GM18499 (cell line): ENCODE measurements around the gene TAP2.
"Not testable (repeated sequence)": the region's sequence is repeated elsewhere in the genome, so short reads cannot be mapped to it uniquely, and the experiment has no call there.

Experiments
- ATAC-seq: cut with Tn5 transposase; IDR thresholded peaks from one replicate; pipeline ENCODE4 v1.9.1; 2021; ENCODE audit warnings: moderate number of reproducible peaks; ENCODE audit not compliant: insufficient read depth, unreplicated experiment

Gene TAP2

DNA sequence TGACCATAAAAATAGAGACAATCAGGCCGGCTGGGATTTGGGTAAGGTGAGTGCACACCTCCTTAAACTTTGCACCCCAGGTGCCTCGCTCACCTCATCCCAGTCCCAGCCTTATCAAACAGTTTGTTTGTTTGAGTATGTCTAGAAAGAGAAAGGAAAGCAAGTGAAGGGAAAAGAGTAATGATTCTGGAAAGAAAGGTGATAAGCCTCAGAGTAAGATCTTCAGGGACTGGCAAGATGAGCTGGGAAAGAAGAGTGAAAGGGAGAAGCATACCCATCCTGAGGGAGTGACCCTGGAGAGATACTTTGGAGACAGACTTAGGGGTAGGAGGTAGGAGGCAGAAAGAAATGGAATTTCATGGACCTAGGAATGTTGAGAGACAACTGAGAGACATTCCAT is 1.7 kb downstream of the TAP2 start:
- no peak for ATAC-seq

DNA sequence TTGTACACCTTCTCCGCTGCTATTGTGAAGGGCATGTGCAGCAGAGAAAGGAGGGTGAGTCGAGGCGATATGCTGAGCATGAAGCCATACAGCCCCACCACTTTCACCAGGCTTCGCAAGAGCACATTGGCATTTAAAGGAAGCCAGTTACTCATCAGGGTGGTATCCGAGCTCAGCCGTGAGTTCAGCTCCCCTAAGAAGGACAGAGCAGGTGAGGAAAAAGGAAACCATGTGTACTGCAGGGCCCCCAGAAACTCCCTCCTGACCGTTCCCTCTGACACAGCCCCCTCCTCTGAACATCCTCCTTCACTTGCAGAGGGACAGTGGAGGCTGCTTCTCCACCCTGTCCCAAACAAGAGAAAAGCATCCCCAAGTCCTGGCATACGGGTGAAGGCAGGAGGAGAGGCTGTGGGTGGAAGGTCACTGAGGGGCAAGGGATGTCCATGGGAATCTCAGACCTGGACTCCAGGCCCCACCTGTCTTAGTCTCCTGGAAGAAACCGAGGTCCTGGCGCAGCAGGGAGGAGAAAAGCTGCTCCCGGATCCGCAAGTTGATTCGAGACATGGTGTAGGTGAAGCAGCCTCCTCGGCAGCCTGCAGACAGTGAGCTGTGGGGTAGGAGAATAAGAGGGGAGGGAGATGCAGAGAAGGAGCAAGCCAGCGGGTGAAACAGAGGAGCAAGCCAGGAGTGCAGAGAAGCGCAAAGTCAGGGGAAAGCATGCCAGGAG is 3.2 kb downstream of the TAP2 start:
- ATAC-seq: no peak

DNA sequence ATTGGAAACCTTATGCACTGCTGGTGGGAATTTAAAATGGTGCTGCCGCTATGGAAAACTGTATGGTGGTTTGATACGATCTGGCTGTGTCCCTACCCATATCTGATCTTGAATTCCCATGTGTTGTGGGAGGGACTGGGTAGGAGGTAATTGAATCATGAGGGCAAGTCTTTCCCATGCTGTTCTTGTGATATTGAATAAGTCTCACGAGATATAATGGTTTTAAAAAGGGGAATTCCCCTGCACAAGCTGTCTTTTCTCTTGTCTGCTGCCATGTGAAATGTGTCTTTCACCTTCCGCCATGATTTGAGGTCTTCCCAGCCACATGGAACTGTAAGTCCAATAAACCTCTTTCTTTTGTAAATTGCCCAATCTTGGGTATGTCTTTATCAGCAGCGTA is 4.9 kb downstream of the TAP2 start:
- ATAC-seq: no peak

DNA sequence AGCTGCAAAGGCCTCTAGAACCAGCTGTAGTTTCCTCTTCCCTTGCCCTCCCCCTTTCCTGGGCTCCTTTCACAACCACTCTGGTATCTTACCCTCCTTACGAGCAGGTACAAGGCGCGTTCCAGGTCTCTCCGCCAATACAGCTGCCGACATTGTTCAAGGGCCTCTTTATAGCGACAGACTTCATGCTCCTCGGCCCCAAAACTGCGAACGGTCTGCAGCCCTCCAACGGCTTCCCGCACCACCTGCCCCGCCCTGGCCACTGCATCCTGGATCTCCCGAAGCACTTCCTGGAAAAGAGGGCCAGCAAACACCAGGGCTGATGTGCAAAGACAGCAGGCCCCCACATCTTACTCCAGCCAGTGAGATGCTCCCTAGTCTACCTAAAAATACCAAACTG is 6.0 kb downstream of the TAP2 start:
- ATAC-seq: no peak

DNA sequence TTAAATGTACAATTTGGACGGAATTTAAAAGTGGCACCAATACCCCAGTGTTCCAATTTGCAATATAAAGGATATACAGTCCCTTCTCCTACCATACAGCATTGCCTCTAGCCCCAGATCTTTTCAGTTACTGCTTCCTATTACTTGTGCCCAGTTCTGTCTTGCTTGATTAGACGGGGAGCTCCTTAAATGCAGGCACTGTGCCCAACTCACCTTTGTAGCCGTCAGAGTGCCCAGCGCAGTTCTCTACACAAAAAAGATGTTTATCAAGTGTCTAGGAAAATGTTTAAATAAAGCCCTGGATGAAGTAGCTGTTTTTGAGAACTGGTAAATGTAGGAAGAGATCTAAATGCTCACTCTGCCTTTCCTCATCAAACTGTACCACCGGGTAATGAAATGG is 7.6 kb downstream of the TAP2 start:
- no peak for ATAC-seq

DNA sequence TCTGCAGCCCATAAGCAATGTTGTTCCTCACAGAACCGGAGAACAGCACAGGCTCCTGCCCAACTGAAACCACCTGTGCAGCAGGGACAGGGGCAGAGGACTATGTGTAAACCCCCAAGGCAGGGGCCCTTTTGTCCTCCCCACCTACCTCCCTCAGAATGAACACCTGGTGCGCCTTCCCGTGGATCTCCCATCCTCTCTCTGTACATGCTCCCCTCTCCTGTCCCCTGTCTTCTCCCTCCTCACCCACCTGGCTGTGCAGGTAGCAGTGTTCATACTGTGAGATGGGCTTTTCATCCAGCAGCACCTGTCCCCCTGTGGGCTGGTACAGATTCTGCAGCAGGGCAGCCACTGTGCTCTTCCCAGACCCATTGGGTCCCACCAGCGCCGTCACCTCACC is 8.5 kb downstream of the TAP2 start:
- ATAC-seq: no peak

DNA sequence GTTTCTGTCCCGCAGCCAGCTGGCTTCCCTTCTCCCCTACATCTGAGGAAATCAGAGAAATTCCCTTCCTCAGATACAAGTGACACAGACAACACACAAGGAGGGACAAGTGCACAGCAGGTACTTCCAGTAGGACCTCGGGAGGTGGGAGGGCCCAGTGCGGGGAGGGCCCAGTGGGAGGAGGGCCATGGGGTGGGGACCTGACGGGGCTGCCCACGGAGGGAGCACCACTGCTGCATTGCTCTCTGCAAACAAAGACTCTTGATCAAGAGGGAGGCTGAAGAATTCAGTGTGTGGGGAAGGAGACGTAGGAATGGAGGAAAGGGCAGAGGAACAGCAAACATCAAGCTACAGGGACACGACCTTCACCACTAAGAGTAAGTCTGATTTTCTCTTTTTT is 9.0 kb downstream of the TAP2 start:
- no peak for ATAC-seq

DNA sequence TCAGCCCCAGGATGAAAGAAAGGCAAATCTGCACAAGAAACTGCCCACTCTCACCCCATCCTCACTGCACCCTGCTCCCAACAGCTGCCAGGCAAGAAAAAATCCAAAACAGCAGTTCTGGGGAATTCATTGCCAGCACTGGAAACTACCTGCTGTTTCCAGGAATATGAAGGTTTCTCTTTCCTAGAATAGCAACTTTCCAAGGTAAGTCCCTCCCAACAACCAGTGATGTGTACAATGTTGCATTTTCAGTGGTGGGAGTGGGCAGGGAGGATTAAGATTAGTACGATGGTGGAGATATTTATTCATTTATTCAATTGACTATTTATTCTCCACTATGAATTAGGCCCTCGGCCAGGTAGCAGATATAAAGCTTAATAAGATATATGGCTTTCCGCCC is 11.5 kb downstream of the TAP2 start:
- ATAC-seq: no peak

DNA sequence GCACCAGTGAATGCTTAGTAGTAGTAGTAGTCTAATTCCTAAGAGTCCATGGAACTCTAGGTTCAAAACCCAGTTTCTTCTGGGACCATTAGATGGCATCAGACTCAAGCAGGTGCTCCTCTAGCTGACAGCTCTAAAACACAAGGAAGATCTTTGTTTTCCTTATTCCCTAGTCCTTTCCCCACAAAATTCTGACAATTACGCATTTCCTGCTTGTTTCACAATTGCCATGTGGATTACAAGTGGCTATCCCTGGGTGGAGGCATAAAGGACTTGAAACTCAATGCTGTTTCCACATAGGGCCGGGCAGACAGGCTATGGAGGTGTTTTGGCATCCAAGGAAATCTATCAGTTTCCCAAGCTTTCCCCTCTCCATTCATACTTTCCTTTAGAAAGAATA is 12.6 kb downstream of the TAP2 start:
- ATAC-seq: no peak

DNA sequence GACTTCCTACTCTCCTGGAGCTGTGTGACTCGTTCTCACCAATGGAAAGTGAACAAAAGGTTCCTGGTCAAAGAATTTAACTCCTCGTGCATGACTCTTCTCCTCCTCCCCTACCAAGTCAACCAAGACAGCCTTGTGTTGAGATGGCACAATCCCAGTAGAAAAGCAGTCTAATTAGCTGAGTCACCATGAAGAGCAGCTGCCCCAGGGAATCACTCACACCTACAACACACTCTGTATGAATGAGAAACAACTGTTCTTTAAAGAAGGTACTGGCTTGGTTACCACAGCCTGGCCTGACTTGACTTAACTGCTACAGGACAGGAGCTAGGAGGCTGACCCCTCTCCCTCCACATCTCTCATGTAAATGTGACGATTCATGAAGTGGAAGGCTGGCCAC is 18.8 kb downstream of the TAP2 start:
- no peak for ATAC-seq

DNA sequence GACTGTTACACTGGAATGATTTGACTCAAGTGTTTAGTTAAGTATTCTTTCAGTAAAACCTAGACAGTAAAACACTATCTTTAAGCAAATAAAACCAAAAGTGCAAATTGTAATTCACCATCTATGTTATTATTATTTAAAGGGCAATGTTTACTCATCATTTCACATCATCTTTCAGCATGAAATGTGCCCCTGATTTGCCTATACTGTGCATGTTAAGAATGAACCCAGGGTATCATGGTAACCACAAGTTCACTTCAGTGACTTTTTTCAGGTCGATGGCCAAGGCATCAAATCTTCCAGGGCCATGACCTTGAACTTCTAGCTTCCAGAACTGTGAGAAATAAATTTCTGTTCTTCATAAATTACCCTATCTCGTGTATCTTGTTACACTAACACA is 19.7 kb downstream of the TAP2 start:
- ATAC-seq: no peak

DNA sequence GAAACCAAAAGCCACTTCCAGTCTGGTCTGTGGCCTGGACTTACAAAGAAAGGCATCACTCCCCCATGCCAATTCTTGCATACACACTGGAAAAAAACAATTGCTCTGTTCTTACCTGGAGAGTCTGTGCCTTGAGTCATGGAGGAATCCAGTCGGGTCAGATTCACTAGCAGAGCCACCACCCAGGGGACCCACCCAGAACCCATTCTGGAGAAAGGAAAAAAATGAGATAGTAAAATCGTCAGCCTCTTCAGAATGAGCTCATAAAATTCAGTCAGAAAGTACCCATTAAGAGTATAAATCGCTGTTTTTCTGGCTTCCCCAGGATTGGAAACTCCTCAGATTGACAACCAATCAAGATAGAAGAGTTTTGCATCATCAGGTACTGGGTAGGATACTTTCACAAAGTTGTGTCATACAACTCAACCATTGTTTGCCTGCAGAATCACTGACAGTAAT is 21.8 kb downstream of the TAP2 start, which contains the start of gene HLA-DOB:
HLA-DOB (minus strand) TSS at position 257 of the 459 bp plus-strand sequence; CDS start at position 206, 51 bp downstream.
- no peak for ATAC-seq

DNA sequence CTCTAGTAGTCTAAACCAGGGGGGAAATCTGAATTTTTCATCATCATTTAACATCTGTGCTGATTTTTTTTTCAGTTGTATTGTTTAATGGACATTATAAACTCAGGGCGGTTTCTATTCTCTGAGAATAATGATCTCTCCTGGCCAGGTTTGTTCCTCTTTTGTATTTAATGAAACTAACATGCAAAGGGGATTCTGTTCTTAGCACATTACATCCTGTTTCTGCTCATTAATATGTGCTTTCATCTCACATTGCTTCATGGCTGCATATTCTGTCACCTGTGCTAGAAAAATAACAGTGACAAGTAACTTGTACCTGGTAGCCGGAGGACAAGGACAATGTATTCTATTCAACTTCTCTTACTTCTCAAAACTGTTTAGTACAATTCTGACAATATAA is 22.5 kb downstream of the TAP2 start:
- ATAC-seq: no peak

DNA sequence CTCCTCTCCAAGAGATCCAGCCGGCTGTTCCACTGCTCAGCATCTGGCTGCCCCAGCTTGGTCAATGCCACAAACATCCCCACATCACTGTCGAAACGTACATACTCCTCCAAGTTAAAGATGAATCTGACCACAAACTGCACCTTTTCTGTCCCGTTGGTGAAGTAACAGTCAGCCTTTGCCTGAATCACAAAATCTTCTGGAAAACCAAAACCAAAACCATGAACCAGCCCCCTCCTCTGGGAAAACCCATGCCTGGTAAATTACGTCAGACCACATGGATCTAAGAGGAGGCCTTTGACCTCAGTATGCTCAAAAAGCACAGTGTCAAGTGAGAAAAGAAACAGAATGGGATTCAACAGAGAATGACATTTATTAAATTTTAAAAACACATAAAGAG is 23.4 kb downstream of the TAP2 start:
- ATAC-seq: no peak

DNA sequence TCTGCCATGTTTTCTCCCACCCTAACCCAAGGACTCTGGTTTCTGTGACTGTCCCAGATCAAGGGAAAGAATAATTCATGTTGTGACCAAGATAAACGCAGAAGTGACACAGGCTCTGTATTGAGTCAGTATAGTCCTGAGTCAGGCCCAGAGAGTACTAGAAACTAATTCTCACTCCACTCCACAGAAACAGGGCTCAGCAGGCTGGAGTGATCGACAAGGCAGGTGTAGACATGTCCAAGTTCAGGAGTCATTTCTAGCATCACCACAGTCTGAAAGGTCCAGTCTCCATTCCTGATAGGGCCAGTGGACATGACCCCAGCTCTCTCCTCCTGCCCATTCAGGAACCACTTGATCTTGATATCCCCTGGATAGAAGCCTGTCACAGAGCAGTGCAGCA is 24.4 kb downstream of the TAP2 start:
- ATAC-seq: no peak

DNA sequence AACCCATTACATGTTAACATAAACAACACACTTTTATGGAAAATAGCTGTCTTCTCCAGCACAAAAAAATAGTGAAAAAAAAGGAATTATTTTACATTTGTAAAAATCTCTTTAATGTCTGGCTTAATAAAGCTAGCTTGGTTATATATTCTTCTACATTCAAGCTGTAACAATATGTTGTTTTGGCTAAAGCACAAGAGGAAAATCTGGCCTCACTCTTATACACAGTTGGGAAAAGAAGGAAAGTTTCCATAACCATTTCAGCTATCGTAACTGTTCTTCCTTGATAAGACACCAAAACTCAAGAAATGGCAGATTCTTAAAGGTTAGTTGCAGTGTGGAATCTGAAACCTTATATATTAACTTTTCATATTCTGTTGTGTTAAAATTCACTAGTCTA is 29.4 kb downstream of the TAP2 start:
- no peak for ATAC-seq

DNA sequence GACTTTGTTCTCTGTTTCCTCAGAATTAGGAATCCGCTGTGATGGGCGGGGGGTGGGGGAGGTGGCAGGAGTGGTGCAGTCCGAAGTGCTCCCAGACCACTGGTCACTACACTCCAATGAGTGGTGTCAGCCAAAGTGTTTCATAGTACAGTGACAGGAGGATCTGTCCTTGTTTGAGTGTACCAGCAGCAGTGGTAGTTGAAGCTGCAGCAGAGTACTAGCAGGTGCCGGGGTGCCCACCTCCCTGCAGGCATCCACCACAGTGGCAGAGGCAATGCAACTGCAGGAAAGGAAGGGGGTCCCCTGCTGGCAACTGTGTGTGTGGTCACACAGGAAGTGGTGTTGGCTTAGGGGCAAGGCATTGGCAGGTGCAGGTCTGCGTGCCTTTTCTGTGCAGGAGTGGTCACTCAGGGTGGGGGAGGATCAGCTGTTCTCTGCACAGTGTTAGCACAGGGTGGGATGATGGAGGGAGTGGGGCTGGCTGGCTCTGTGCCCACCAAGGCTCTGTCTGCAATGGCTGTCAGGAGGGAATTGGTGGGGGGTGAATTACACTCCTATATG is 31.4 kb downstream of the TAP2 start:
- ATAC-seq: no peak

DNA sequence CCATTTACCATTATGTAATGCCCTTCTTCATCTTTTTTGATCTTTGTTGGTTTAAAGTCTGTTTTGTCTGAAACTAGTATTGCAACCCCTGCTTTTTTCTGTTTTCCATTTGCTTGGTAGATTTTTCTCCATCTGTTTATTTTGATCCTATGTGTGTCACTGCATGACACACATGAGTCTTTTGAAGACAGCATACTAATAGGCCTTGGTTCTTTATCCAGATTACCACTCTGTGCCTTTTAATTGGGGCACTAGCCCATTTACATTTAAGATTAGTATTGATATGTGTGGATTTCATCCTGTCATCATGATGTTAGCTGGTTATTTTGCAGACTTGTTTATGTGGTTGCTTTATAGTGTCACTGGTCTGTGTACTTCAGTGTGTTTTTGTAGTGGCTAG is 33.1 kb downstream of the TAP2 start:
- ATAC-seq: not testable (repeated sequence)

DNA sequence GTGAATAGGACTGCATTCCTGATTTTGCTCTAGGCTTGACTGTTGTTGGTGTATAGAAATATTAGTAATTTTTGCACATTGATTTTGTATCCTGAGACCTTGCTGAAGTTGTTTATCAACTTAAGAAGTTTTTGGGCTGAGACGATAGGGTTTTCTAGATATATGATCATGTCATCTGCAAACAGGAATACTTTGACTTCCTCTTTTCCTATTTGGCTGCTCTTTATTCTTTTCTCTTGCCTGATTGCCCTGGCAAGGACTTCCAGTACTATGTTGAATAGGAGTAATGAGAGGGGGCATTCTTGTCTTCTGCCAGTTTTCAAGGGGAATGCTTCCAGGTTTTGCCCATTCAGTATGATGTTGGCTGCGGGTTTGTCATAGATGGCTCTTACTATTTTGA is 35.1 kb downstream of the TAP2 start:
- ATAC-seq: no peak

DNA sequence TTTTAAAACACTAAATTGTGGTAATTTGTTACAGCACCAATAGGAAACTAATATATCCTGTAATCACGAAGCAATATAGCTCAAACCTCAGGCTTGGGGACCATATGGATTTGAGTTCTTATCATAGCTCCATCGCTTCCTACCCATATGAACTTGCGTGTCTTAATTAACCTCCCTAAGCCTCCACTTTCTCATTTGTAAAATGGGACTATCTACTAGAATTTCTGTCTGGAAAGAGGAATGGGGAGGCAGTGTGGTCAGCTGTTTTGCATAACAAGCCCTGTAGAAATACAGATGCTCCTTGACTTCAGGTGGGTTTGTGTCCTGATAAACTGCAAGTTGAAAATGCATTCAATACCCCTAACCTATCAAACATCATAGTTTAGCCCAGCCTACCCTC is 38.8 kb downstream of the TAP2 start:
- ATAC-seq: no peak

DNA sequence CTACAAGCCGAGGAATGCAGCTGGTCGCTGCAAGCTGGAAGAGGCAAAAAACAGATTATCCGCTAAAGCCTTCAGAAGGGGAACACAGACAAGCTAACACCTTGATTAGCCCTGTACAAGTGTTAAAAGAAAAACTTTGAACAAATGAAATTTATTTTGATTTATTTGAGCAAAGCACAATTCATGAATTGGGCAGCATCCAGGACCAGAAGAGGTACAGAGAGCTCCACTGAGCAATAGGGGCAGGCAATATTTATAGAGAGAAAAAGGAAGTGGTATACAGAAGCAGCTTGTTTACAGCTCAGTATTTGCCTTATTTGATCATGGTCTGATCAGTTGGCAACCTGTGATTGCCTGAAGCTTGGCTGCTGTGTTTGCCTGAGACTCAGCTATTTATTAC is 39.4 kb downstream of the TAP2 start:
- ATAC-seq: no peak
